ENCODE results near the gene TGDS.

- TF ChIP-seq CTCF (IDR thresholded peaks at IDR 0.05) (no peak), POLR2A (IDR thresholded peaks at IDR 0.05) (no peak), POLR2AphosphoS5 (IDR thresholded peaks at IDR 0.05) (no peak)
These were observed 38.2 kb downstream of the TGDS start for GRCh38 chr13:94557684-94558235.

All from transverse colon (tissue), 4 donors.